A549 (cell line): ENCODE data around the gene TCTN1. TPM values are rescaled to one million over a fixed set of nuclear protein-coding genes. Genes with fewer than 3 reads are reported as not detected.

Experiments
- ATAC-seq, 2 experiments: fragments of 200-7000 bp in 1 of 2; fragments of >200 bp in 1 of 2; cut with Nextera tagmentation in 1 of 2; cut with Tn5 transposase in 1 of 2; 3 replicates each; pipeline versions ENCODE4 v1.8.0 to v1.9.1; 2018 to 2020; ENCODE audit warnings: mild to moderate bottlenecking in 1 of 2, moderate library complexity in 1 of 2
- CTCF ChIA-PET: fragments of 300-600 bp; sonication (Branson Sonifier 250); formaldehyde crosslinking; extraction: SDS; loops from one replicate; lab custom pipeline; 2021; ENCODE audit warnings: antibody characterized with exemption, inconsistent platforms; lab: Yijun Ruan, JAX
- POLR2A ChIA-PET: fragments of 350-600 bp; formaldehyde crosslinking; extraction: SDS; loops from one replicate; lab custom pipeline; 2021; ENCODE audit warnings: antibody characterized with exemption, inconsistent platforms; lab: Yijun Ruan, JAX
- DNase-seq, 2 experiments: peaks; one replicate each; pipeline versions ENCODE4 v3.0.0 to v3.0.0-alpha.2; 2011 to 2016; ENCODE audit warnings: low read depth in 1 of 2, low spot score in 1 of 2
- FAIRE-seq: peaks from 2 replicates; lab custom pipeline; 2011; peaks lifted over from hg19 to GRCh38; lab: Jason Lieb, UNC
- H3K27ac ChIP-seq, 2 experiments: fragments of >200 bp; sonication (Bioruptor Twin); formaldehyde crosslinking; 3 replicates each; pipeline ENCODE4 v1.5.1; 2016 to 2017
- H3K4me1 ChIP-seq: fragments of >200 bp; sonication (Bioruptor Twin); formaldehyde crosslinking; 3 replicates; pipeline ENCODE4 v1.6.1; 2016
- H3K4me2 ChIP-seq: fragments of >200 bp; sonication (Bioruptor Twin); formaldehyde crosslinking; 3 replicates; pipeline ENCODE4 v1.6.1; 2016
- H3K4me3 ChIP-seq: fragments of >200 bp; sonication (Bioruptor Twin); formaldehyde crosslinking; 3 replicates; pipeline ENCODE4 v1.5.1; 2016
- H3K9me3 ChIP-seq: fragments of >200 bp; sonication (Bioruptor Twin); formaldehyde crosslinking; 3 replicates; pipeline ENCODE4 v1.6.1; 2016
- CBX2 ChIP-seq: fragments of 200-600 bp; sonication (generic); IDR thresholded peaks from 2 replicates; pipeline ENCODE4 v1.6.1; 2016; ENCODE audit warnings: low read depth, mild to moderate bottlenecking, borderline replicate concordance
- CBX8 ChIP-seq: fragments of 200-600 bp; sonication (generic); IDR thresholded peaks from 2 replicates; pipeline ENCODE4 v1.6.1; 2016
- CEBPB ChIP-seq, 2 experiments: fragments of >200 bp in 1 of 2; sonication (Bioruptor Twin) in 1 of 2; formaldehyde crosslinking in 1 of 2; IDR thresholded peaks; 2 replicates each; pipeline ENCODE4 v1.6.1; 2012 to 2016
- EHF ChIP-seq: fragments of 250-450 bp; sonication (Bioruptor Pico); IDR thresholded peaks from 2 replicates; pipeline ENCODE4 v1.5.0; 2020; ENCODE audit warnings: mild to moderate bottlenecking
- EHMT2 ChIP-seq: fragments of 200-600 bp; sonication (generic); IDR thresholded peaks from 2 replicates; pipeline ENCODE4 v1.6.1; 2016; ENCODE audit warnings: antibody characterized with exemption, low read depth, mild to moderate bottlenecking, moderate library complexity
- EP300 ChIP-seq, 2 experiments: fragments of >200 bp; sonication (Bioruptor Twin); formaldehyde crosslinking; IDR thresholded peaks; 2 replicates in 1 of 2; 3 replicates in 1 of 2; pipeline ENCODE4 v1.6.1; 2016 to 2017
- HDAC2 ChIP-seq: fragments of 200-600 bp; sonication (generic); IDR thresholded peaks from 2 replicates; pipeline ENCODE4 v1.6.1; 2016
- HES2 ChIP-seq: fragments of >200 bp; sonication (Bioruptor Twin); formaldehyde crosslinking; IDR thresholded peaks from 2 replicates; pipeline ENCODE4 v1.6.1; 2016
- HMGXB4 ChIP-seq: fragments of 250-450 bp; sonication (Bioruptor Pico); IDR thresholded peaks from 2 replicates; pipeline ENCODE4 v1.5.0; 2021; ENCODE audit warnings: mild to moderate bottlenecking, moderate library complexity, borderline replicate concordance
- HOXB5 ChIP-seq: fragments of 250-450 bp; sonication (Bioruptor Pico); IDR thresholded peaks from 2 replicates; pipeline ENCODE4 v1.5.0; 2020; ENCODE audit warnings: mild to moderate bottlenecking, moderate library complexity
- JUN ChIP-seq, 2 experiments: fragments of >200 bp; sonication (Bioruptor Twin); formaldehyde crosslinking; IDR thresholded peaks; 2 replicates in 1 of 2; 3 replicates in 1 of 2; pipeline ENCODE4 v1.6.1; 2016 to 2017
- MAZ ChIP-seq: fragments of 150-350 bp; IDR thresholded peaks from 2 replicates; pipeline ENCODE4 v1.6.1; 2014; ENCODE audit warnings: antibody characterized with exemption, low read depth, low read length, borderline replicate concordance
- MYC ChIP-seq: IDR thresholded peaks from 2 replicates; pipeline ENCODE4 v1.6.1; 2012; ENCODE audit warnings: mild to moderate bottlenecking, inconsistent platforms, low read length, improper control_type of control experiment, borderline replicate concordance
- NFE2L2 ChIP-seq: fragments of 150-350 bp; conservative IDR thresholded peaks from 2 replicates; pipeline ENCODE4 v1.6.1; 2014; ENCODE audit warnings: low read length
- PBX3 ChIP-seq: IDR thresholded peaks from 2 replicates; pipeline ENCODE4 v1.6.1; 2012
- POLR2AphosphoS2 ChIP-seq: conservative IDR thresholded peaks from 2 replicates; pipeline ENCODE4 v1.6.1; 2012; ENCODE audit warnings: low read length, improper control_type of control experiment, inconsistent platforms
- RFX5 ChIP-seq: fragments of 450-650 bp; IDR thresholded peaks from 2 replicates; pipeline ENCODE4 v1.7.1; 2014; ENCODE audit warnings: antibody characterized with exemption, mild to moderate bottlenecking, moderate library complexity
- RNF2 ChIP-seq: fragments of 200-600 bp; sonication (generic); IDR thresholded peaks from 2 replicates; pipeline ENCODE4 v1.6.1; 2016; ENCODE audit warnings: low read depth, mild to moderate bottlenecking, antibody characterized with exemption, moderate library complexity, borderline replicate concordance
- SREBF2 ChIP-seq: fragments of 450-650 bp; IDR thresholded peaks from 2 replicates; pipeline ENCODE4 v1.6.1; 2014; ENCODE audit warnings: mild to moderate bottlenecking, moderate library complexity
- TFCP2L1 ChIP-seq: fragments of 250-450 bp; sonication (Bioruptor Pico); IDR thresholded peaks from 2 replicates; pipeline ENCODE4 v1.5.0; 2021; ENCODE audit warnings: mild to moderate bottlenecking
- ZSCAN20 ChIP-seq: fragments of 250-450 bp; sonication (Bioruptor Pico); IDR thresholded peaks from 2 replicates; pipeline ENCODE4 v1.8.0; 2022; ENCODE audit warnings: mild to moderate bottlenecking, moderate library complexity
- WGBS: methylation state at CpG from one replicate; pipeline ENCODE4 v1.1.6; 2017; ENCODE audit errors: missing lambda C conversion rate; 5-methylcytosine and 5-hydroxymethylcytosine counted together
- polyA plus RNA-seq, 4 experiments: library from polyadenylated mRNA; depleted of rRNA in 3 of 4; stranded (reverse); fragments of >200 nt; fragmentation: RNase III in 1 of 4; extraction: RNeasy Plus Mini Kit Qiagen cat#74134 plus additional on column Dnase treatment in 1 of 4; gene quantifications; 2 replicates in 3 of 4; 3 replicates in 1 of 4; pipeline ENCODE4 v1.2.3, GENCODE V29; 2011 to 2017

TCTN1 gene
- polyA plus RNA-seq, 2 of the 4 experiments (the other 2 are of a cell fraction) = 26.5 to 56.9 TPM

- ChIA-PET POLR2A (no interaction called here), CTCF (interaction anchor here (0.6 to 11.9 kb wide), 3 partner anchors 96 to 138 kb away, joined by 3 to 184 read pairs (median 168); partner anchors contain the start of genes FAM216A and GPN3)
- FAIRE-seq = no peak
These were observed 7.7 kb upstream of the TCTN1 start for GRCh38 chr12:110606253-110606611.

GRCh38 chr12:110613071-110613770, 708 bp upstream of the TCTN1 start:
- WGBS = 82% methylated on average over 23 of the region's 23 CpGs
- Histone ChIP-seq H3K4me2 (peak overlapping the region; percentile 90), H3K27ac (peak overlapping the region; percentile 82 to 86), H3K4me3 (peak overlapping the region; percentile 78), H3K9me3 (no peaks in the 10 kb centered on the region), H3K4me1 (peaks cover 8% of the 10 kb centered on the region; the same call in 1 of the 3 replicates)
- ATAC-seq (peak in 1 of 2 experiments; percentile 5; a peak in 3 of 6 replicates), FAIRE-seq (no peak), DNase-seq (no peak)
- CTCF ChIA-PET = interaction anchor here (0.6 to 5.8 kb wide), 8 partner anchors 9 to 275 kb away, joined by 3 to 56 read pairs (median 4); partner anchors contain the start of genes ARPC3, FAM216A and GPN3
- no peak for TF ChIP-seq RFX5
- TF ChIP-seq HMGXB4 = no peak
- TF ChIP-seq JUN (IDR thresholded peaks at IDR 0.05) = no peak
- TF ChIP-seq EHF (CRISPR knock-in tag) = no peak
- no peak for TF ChIP-seq HES2
- TF ChIP-seq HOXB5 (CRISPR knock-in tag) = no peak
- TF ChIP-seq EHMT2 = no peak
- TF ChIP-seq ZSCAN20 (CRISPR knock-in tag) = no peak
- POLR2A ChIA-PET = interaction anchor here (0.6 to 2.1 kb wide), 8 partner anchors 18 to 216 kb away, joined by 3 to 12 read pairs (median 4); partner anchors contain the start of genes ARPC3, FAM216A and GPN3

More at GRCh38 chr12:110606253-110606611, 7.7 kb upstream of the TCTN1 start:
- DNase-seq (no peak), ATAC-seq (no peak)
- Histone ChIP-seq H3K4me3 (no peak overlapping the region), H3K27ac (no peak overlapping the region), H3K9me3 (no peaks in the 10 kb centered on the region), H3K4me2 (no peak overlapping the region), H3K4me1 (no peaks in the 10 kb centered on the region)
- TF ChIP-seq HDAC2 = no peak
- TF ChIP-seq MAZ = no peak
- no peak for TF ChIP-seq PBX3
- no peak for TF ChIP-seq CBX8
- no peak for TF ChIP-seq NFE2L2
- no peak for TF ChIP-seq HMGXB4
- no peak for TF ChIP-seq TFCP2L1 (CRISPR knock-in tag)
- WGBS = 89% methylated on average over 8 of the region's 8 CpGs

GRCh38 chr12:110615171-110615570, 1.2 kb downstream of the TCTN1 start:
- no peak for TF ChIP-seq RNF2
- TF ChIP-seq MYC = no peak
- no peak for TF ChIP-seq EP300 (IDR thresholded peaks at IDR 0.05)
- TF ChIP-seq CBX2 = no peak
- no peak for TF ChIP-seq CEBPB (IDR thresholded peaks at IDR 0.05)
- no peak for TF ChIP-seq SREBF2
- no peak for TF ChIP-seq POLR2AphosphoS2
- no peak for TF ChIP-seq HOXB5 (CRISPR knock-in tag)
- TF ChIP-seq EHMT2 = no peak
- Histone ChIP-seq H3K27ac (no peak overlapping the region; a peak in 1 of 6 replicates), H3K4me1 (peaks cover 8% of the 10 kb centered on the region; the same call in 1 of the 3 replicates), H3K4me3 (no peak overlapping the region), H3K4me2 (peak overlapping the region; percentile 90), H3K9me3 (no peaks in the 10 kb centered on the region)
- FAIRE-seq (no peak), DNase-seq (no peak), ATAC-seq (no peak)
- ChIA-PET POLR2A (interaction anchor here (1.9 kb wide), 1 partner anchor 147 kb away, joined by 12 read pairs; the partner anchor contains the start of genes FAM216A and GPN3), CTCF (interaction anchor here (0.6 to 5.8 kb wide), 4 partner anchors 14 to 83 kb away, joined by 3 to 56 read pairs (median 4); no protein-coding TSS in a partner anchor)
- WGBS = 89% methylated on average over 8 of the region's 8 CpGs
